HCT116 (cell line): ENCODE data around the gene COL2A1. TPM values are rescaled to one million over a fixed set of nuclear protein-coding genes. Genes with fewer than 3 reads are reported as not detected.

Experiments used
- ATAC-seq: fragments of 200-7000 bp; cut with Tn5 transposase; 2 replicates; pipeline ENCODE4 v1.9.1; 2020; ENCODE audit warnings: mild to moderate bottlenecking, moderate library complexity
- BruUV-seq: library from RNA; stranded (reverse); fragments of 400-500 nt; replicated peaks from 2 replicates; lab custom pipeline; 2021; lab: Mats Ljungman, UMichigan
- CTCF ChIA-PET: fragments of 300-600 bp; sonication (Branson Sonifier 250); formaldehyde crosslinking; loops from one replicate; lab custom pipeline; 2021; ENCODE audit warnings: antibody characterized with exemption; lab: Charles Lee
- POLR2A ChIA-PET: fragments of 300-600, 350-600 bp; sonication (Branson Sonifier 250); formaldehyde crosslinking; loops from one replicate; lab custom pipeline; 2021; ENCODE audit warnings: antibody characterized with exemption; lab: Charles Lee
- RAD21 ChIA-PET, 2 experiments: fragments of 300-600 bp; sonication (Branson Sonifier 250); formaldehyde crosslinking; loops; one replicate each; lab custom pipeline; 2023; ENCODE audit warnings: low total read pairs in 2 of 2; ENCODE audit not compliant: uncharacterized antibody in 2 of 2, unreplicated experiment in 2 of 2, low non-redundant PET in 1 of 2; lab: Charles Lee
- DNase-seq: peaks from one replicate; pipeline ENCODE4 v3.0.0-alpha.2; 2010; ENCODE audit warnings: low read depth, low spot score
- H2AFZ ChIP-seq: fragments of 200-600 bp; shearing (Covaris generic), sonication (generic); 2 replicates; pipeline ENCODE4 v1.6.1; 2017; ENCODE audit warnings: low read depth, mixed run types, mixed read lengths, antibody characterized with exemption, low read length; ENCODE audit not compliant: poor library complexity, severe bottlenecking
- H3K27ac ChIP-seq: 2 replicates; pipeline ENCODE4 v1.5.1; 2012; ENCODE audit warnings: low read depth, low read length
- H3K27me3 ChIP-seq: fragments of 200-600 bp; sonication (generic); 2 replicates; pipeline ENCODE4 v1.6.1; 2016; ENCODE audit warnings: mixed run types, low read length, mixed read lengths; ENCODE audit not compliant: insufficient read depth
- H3K36me3 ChIP-seq, 2 experiments: fragments of 200-500 bp in 1 of 2; fragments of 200-600 bp in 1 of 2; sonication (Bioruptor generic) in 1 of 2; sonication (generic) in 1 of 2; 2 replicates each; pipeline versions ENCODE4 v1.5.1 to v1.6.1; 2014 to 2016; ENCODE audit warnings: low read length in 2 of 2, inconsistent platforms in 1 of 2, mixed read lengths in 1 of 2, mixed run types in 1 of 2; ENCODE audit not compliant: insufficient read depth in 2 of 2, control insufficient read depth in 1 of 2
- H3K4me1 ChIP-seq, 2 experiments: fragments of 200-600 bp in 1 of 2; sonication (generic) in 1 of 2; 2 replicates each; pipeline versions ENCODE4 v1.5.1 to v1.6.1; 2012 to 2017; ENCODE audit warnings: low read length in 2 of 2, inconsistent platforms in 1 of 2, mild to moderate bottlenecking in 1 of 2, mixed read lengths in 1 of 2, mixed run types in 1 of 2, moderate library complexity in 1 of 2; ENCODE audit not compliant: insufficient read depth in 2 of 2, control insufficient read depth in 1 of 2
- H3K4me2 ChIP-seq: fragments of 200-600 bp; sonication (generic); 2 replicates; pipeline ENCODE4 v1.6.1; 2017; ENCODE audit warnings: mixed run types, low read length, mixed read lengths
- H3K4me3 ChIP-seq, 2 experiments: fragments of 200-600 bp in 1 of 2; sonication (generic) in 1 of 2; replicated peaks in 1 of 2; 2 replicates each; pipeline ENCODE4 v1.5.1; 2011 to 2016; ENCODE audit warnings: low read length in 2 of 2, control low read depth in 1 of 2, low read depth in 1 of 2, mild to moderate bottlenecking in 1 of 2, mixed read lengths in 1 of 2, mixed run types in 1 of 2
- H3K79me2 ChIP-seq: fragments of 200-600 bp; sonication (generic); 2 replicates; pipeline ENCODE4 v1.6.1; 2017; ENCODE audit warnings: mild to moderate bottlenecking, mixed run types, low read length, moderate library complexity, mixed read lengths; ENCODE audit not compliant: insufficient read depth
- H3K9ac ChIP-seq: fragments of 200-600 bp; sonication (generic); 2 replicates; pipeline ENCODE4 v1.6.1; 2016; ENCODE audit warnings: low read length, mixed read lengths
- H3K9me2 ChIP-seq: fragments of 200-600 bp; sonication (generic), shearing (Covaris generic); 2 replicates; pipeline ENCODE4 v1.6.1; 2017; ENCODE audit warnings: mixed run types, mild to moderate bottlenecking, moderate library complexity; ENCODE audit not compliant: insufficient read depth
- H3K9me3 ChIP-seq, 2 experiments: fragments of 200-500 bp in 1 of 2; fragments of 200-600 bp in 1 of 2; sonication (Bioruptor generic) in 1 of 2; sonication (generic) in 1 of 2; 2 replicates each; pipeline ENCODE4 v1.6.1; 2014 to 2017; ENCODE audit warnings: low read length in 2 of 2, mixed read lengths in 2 of 2, inconsistent platforms in 1 of 2, low read depth in 1 of 2, mild to moderate bottlenecking in 1 of 2, mixed run types in 1 of 2, moderate library complexity in 1 of 2; ENCODE audit not compliant: control insufficient read depth in 1 of 2, insufficient read depth in 1 of 2
- H4K20me1 ChIP-seq: fragments of 200-600 bp; sonication (generic), shearing (Covaris generic); 2 replicates; pipeline ENCODE4 v1.6.1; 2017; ENCODE audit warnings: mixed run types, mild to moderate bottlenecking, moderate library complexity; ENCODE audit not compliant: insufficient read depth
- ATF3 ChIP-seq: IDR thresholded peaks from 2 replicates; pipeline ENCODE4 v1.6.1; 2012
- CBX3 ChIP-seq: IDR thresholded peaks from 2 replicates; pipeline ENCODE4 v1.6.1; 2012; ENCODE audit warnings: low read depth
- CEBPB ChIP-seq: IDR thresholded peaks from 2 replicates; pipeline ENCODE4 v1.6.1; 2012; ENCODE audit warnings: low read depth
- CTCF ChIP-seq, 3 experiments: fragments of 200-600 bp in 1 of 3; sonication (generic) in 1 of 3; IDR thresholded peaks in 2 of 3; conservative IDR thresholded peaks in 1 of 3; 2 replicates each; pipeline ENCODE4 v1.5.1; 2012 to 2017; ENCODE audit warnings: low read depth in 2 of 3, low read length in 2 of 3, antibody characterized with exemption in 1 of 3, borderline replicate concordance in 1 of 3, control low read depth in 1 of 3, mild to moderate bottlenecking in 1 of 3, mixed read lengths in 1 of 3, mixed run types in 1 of 3, moderate library complexity in 1 of 3; ENCODE audit not compliant: insufficient read depth in 1 of 3
- EGR1 ChIP-seq: IDR thresholded peaks from 2 replicates; pipeline ENCODE4 v1.6.1; 2012; ENCODE audit warnings: low read depth
- ELF1 ChIP-seq: IDR thresholded peaks from 2 replicates; pipeline ENCODE4 v1.6.1; 2012; ENCODE audit warnings: low read depth, borderline replicate concordance
- EZH2 ChIP-seq: fragments of 200-600 bp; sonication (generic); IDR thresholded peaks from 2 replicates; pipeline ENCODE4 v1.6.1; 2017; ENCODE audit warnings: antibody characterized with exemption, mixed run types
- JUND ChIP-seq: IDR thresholded peaks from 2 replicates; pipeline ENCODE4 v1.6.1; 2012
- POLR2A ChIP-seq: IDR thresholded peaks from 2 replicates; pipeline ENCODE4 v1.7.0; 2011; ENCODE audit warnings: borderline replicate concordance; ENCODE audit not compliant: insufficient read depth, insufficient read length; ENCODE audit errors: extremely low read depth
- POLR2AphosphoS5 ChIP-seq: IDR thresholded peaks from 2 replicates; pipeline ENCODE4 v1.6.1; 2011; ENCODE audit warnings: mild to moderate bottlenecking, low read depth, low read length, moderate library complexity
- RAD21 ChIP-seq: IDR thresholded peaks from 2 replicates; pipeline ENCODE4 v1.6.1; 2012; ENCODE audit warnings: low read depth, mild to moderate bottlenecking
- REST ChIP-seq: IDR thresholded peaks from 2 replicates; pipeline ENCODE4 v1.6.1; 2012; ENCODE audit warnings: low read depth
- SIN3A ChIP-seq: IDR thresholded peaks from 2 replicates; pipeline ENCODE4 v1.6.1; 2012; ENCODE audit warnings: low read depth
- SRF ChIP-seq: IDR thresholded peaks from 2 replicates; pipeline ENCODE4 v1.6.1; 2012; ENCODE audit warnings: low read depth
- TCF7L2 ChIP-seq: IDR thresholded peaks from 2 replicates; pipeline ENCODE4 v1.7.0; 2011; ENCODE audit warnings: borderline replicate concordance, inconsistent platforms; ENCODE audit not compliant: insufficient read depth, insufficient read length; ENCODE audit errors: extremely low read depth
- YY1 ChIP-seq: IDR thresholded peaks from 2 replicates; pipeline ENCODE4 v1.6.1; 2011; ENCODE audit warnings: low read length, low read depth, moderate library complexity, mild to moderate bottlenecking; ENCODE audit not compliant: insufficient replicate concordance; ENCODE audit errors: extremely low read depth
- ZBTB33 ChIP-seq: IDR thresholded peaks from 2 replicates; pipeline ENCODE4 v1.6.1; 2011; ENCODE audit warnings: mild to moderate bottlenecking, low read length, moderate library complexity; ENCODE audit not compliant: insufficient replicate concordance; ENCODE audit errors: extremely low read depth
- intact Hi-C: fragments of 100-400 bp; cut with micrococcal nuclease; formaldehyde crosslinking; loops from 2 replicates; pipeline ENCODE4 v1.10.0; 2022
- total RNA-seq: library from RNA; stranded (reverse); gene quantifications from one replicate; pipeline ENCODE4 v1.2.1, GENCODE V29; 2021; ENCODE audit not compliant: unreplicated experiment

Gene COL2A1
- total RNA-seq, 1 experiment from 2014 or later, result 0.22 TPM

- intact Hi-C loops, result no loop called here
- Histone ChIP-seq H4K20me1 (no peaks in the 10 kb centered on the region), H3K9ac (no peak overlapping the region)
- TF ChIP-seq JUND (no peak), ZBTB33 (no peak), CEBPB (no peak), RAD21 (no peak), POLR2A (no peak), SIN3A (no peak), YY1 (no peak), CTCF (IDR thresholded peaks at IDR 0.05 in 2 of 3, conservative IDR thresholded peaks at IDR 0.05 in 1 of 3; ENCODE audit: borderline replicate concordance in 1 of 3, insufficient read depth in 1 of 3, low read depth in 2 of 3, low read length in 2 of 3) (no peak), TCF7L2 (no peak), ELF1 (no peak), CBX3 (no peak), REST (no peak), SRF (no peak), ATF3 (no peak), POLR2AphosphoS5 (no peak), EZH2 (no peak), EGR1 (no peak)
- TF ChIP-seq, all 23 proteins: peak for 0
- no peaks in the 10 kb centered on the region for H3K36me3 ChIP-seq
- H3K4me2 ChIP-seq, result no peak overlapping the region
- no peaks in the 10 kb centered on the region for H3K79me2 ChIP-seq
- H3K4me1 ChIP-seq, result peaks cover 0 to 6% of the 10 kb centered on the region in 2 experiments; a peak in 2 of 4 replicates
- POLR2A ChIA-PET, result no interaction called here
- ATAC-seq (no peak), DNase-seq (no peak)
- no peaks in the 10 kb centered on the region for H3K9me2 ChIP-seq
- H3K27ac ChIP-seq, result no peak overlapping the region
- no TSS peak for BruUV-seq
- CTCF ChIA-PET, result no interaction called here
- H3K27me3 ChIP-seq, result no peaks in the 10 kb centered on the region
- no peak overlapping the region for H2AFZ ChIP-seq
- RAD21 ChIA-PET, result no interaction called here
- no peak overlapping the region for H3K4me3 ChIP-seq
- H3K9me3 ChIP-seq, result no peaks in the 10 kb centered on the region
These were observed 23.1 kb upstream of the COL2A1 start for GRCh38 chr12:48027183-48028002.
